Heart left ventricle (tissue), 13 donors: ENCODE measurements around the gene SYNGAP1.

Experiments used
- POLR2A ChIP-seq, 2 donors: fragments of 450-650 bp; IDR thresholded peaks; one replicate each; pipeline ENCODE4 v1.6.1; 2017; ENCODE audit warnings: antibody characterized with exemption in 2 of 2, mild to moderate bottlenecking in 2 of 2, moderate library complexity in 2 of 2
- TF ChIP-seq, protein P1 (sequence below), 12 donors: fragments of 200-600 bp; sonication (generic) in 4 of 12; IDR thresholded peaks; one replicate each; pipeline versions ENCODE4 v1.5.0 to v1.8.0; 2018 to 2022; ENCODE audit warnings: antibody characterized with exemption in 12 of 12, mild to moderate bottlenecking in 5 of 12
- donor health status: ischemic (EF 13 %, LVEDD 7.1; RV severe dilation, severe dysfunction).
- donor health status: DM: no; HTN: yes; CAD: no.
- donor health status: DM: no; HTN: no; CAD: no.
- donor health status: ischemic (EF 25% LVEDD 6.9; RV normal size, moderate dysfunction).
- donor health status: ischemic (EF 25% LVEDD 5.7; RV mildly dilated, moderate dysfunction).
- donor health status: ischemic (EF 35%, LVEDD 5.7; RV mildly dilated, moderate dysfunction).
- donor health status: nonischemic (EF 11% LVEDD 7.7; RV severe dilation, severe dysfunction).
- donor health status: DM: yes; HTN: yes; CAD: no.
- donor health status: PGD.
- donor health status: ischemic (EF 29% LVEDD 5.4; RV normal size, mild dysfunction).
- donor health status: nonischemic (EF 23%, LVEDD 6.1; RV moderate dilation, normal function).

DNA sequence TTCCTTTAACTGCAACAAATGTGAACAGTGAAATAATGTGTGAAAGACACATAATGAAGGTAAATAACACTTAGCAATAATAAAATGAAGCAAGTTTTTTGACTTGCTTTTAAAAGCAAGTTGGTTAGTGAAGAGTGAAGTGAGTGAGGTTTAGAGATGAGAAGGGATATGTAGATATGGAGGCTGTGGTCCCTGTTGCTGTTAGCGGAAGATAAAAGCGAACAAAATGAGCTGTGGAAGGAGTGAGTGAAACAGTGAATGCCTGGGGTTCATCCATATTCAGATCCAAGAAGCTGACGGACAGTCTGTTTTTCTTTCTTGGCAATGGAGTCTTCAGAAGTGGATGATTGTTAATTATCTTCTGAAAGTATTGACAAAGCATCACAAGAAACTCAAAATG, 58.0 kb downstream of the SYNGAP1 start:
- TF ChIP-seq, protein P1, sequence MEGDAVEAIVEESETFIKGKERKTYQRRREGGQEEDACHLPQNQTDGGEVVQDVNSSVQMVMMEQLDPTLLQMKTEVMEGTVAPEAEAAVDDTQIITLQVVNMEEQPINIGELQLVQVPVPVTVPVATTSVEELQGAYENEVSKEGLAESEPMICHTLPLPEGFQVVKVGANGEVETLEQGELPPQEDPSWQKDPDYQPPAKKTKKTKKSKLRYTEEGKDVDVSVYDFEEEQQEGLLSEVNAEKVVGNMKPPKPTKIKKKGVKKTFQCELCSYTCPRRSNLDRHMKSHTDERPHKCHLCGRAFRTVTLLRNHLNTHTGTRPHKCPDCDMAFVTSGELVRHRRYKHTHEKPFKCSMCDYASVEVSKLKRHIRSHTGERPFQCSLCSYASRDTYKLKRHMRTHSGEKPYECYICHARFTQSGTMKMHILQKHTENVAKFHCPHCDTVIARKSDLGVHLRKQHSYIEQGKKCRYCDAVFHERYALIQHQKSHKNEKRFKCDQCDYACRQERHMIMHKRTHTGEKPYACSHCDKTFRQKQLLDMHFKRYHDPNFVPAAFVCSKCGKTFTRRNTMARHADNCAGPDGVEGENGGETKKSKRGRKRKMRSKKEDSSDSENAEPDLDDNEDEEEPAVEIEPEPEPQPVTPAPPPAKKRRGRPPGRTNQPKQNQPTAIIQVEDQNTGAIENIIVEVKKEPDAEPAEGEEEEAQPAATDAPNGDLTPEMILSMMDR (IDR thresholded peaks at IDR 0.05) = no peak
- TF ChIP-seq POLR2A (IDR thresholded peaks at IDR 0.05) = no peak
